Sigmoid colon (tissue), 4 donors: Measurements from ENCODE around the gene MEA1.

Experiments
- CTCF ChIP-seq, 4 experiments: fragments of 450-650 bp in 3 of 4; fragments of 200-600 bp in 1 of 4; IDR thresholded peaks; one replicate each; pipeline ENCODE4 v1.5.1; 2016 to 2019; ENCODE audit warnings: antibody characterized with exemption in 4 of 4, mild to moderate bottlenecking in 3 of 4, moderate library complexity in 2 of 4
- EP300 ChIP-seq, 4 donors: sonication (generic); formaldehyde crosslinking; IDR thresholded peaks; one replicate each; pipeline ENCODE4 v1.6.1; 2017; ENCODE audit warnings: antibody characterized with exemption in 4 of 4
- POLR2A ChIP-seq, 2 donors: fragments of 450-650 bp; IDR thresholded peaks; one replicate each; pipeline ENCODE4 v1.6.1; 2016; ENCODE audit warnings: antibody characterized with exemption in 2 of 2, mild to moderate bottlenecking in 2 of 2, moderate library complexity in 2 of 2
- POLR2AphosphoS5 ChIP-seq, 4 donors: sonication (generic); formaldehyde crosslinking; IDR thresholded peaks; one replicate each; pipeline ENCODE4 v1.6.1; 2017; ENCODE audit warnings: antibody characterized with exemption in 4 of 4

- TF ChIP-seq CTCF (IDR thresholded peaks at IDR 0.05) (no peak), POLR2AphosphoS5 (IDR thresholded peaks at IDR 0.05) (no peak), POLR2A (IDR thresholded peaks at IDR 0.05) (no peak), EP300 (IDR thresholded peaks at IDR 0.05) (no peak)
Observed at GRCh38 chr6:42988486-42989020, 25.2 kb downstream of the MEA1 start.
